ENCODE results near the gene ZIC5.

DNA sequence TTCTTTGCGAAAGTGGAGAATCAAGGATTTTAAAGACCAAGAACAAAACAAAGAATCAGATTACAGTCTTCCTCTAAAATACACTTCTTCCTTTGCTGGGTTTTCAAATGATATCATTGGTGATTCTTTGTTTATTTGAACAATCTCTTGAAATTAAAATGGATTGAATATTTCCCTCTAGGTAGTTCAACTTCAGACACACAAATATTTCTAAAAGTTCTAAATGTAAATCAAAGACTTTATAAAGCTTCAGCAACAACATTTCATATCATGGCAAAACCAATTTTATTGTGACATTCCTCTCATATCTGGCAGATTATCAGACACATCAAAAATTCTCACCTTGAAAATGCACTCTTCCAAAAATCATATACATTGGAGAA, 23.1 kb upstream of the ZIC5 start:
- TF ChIP-seq, protein P1, sequence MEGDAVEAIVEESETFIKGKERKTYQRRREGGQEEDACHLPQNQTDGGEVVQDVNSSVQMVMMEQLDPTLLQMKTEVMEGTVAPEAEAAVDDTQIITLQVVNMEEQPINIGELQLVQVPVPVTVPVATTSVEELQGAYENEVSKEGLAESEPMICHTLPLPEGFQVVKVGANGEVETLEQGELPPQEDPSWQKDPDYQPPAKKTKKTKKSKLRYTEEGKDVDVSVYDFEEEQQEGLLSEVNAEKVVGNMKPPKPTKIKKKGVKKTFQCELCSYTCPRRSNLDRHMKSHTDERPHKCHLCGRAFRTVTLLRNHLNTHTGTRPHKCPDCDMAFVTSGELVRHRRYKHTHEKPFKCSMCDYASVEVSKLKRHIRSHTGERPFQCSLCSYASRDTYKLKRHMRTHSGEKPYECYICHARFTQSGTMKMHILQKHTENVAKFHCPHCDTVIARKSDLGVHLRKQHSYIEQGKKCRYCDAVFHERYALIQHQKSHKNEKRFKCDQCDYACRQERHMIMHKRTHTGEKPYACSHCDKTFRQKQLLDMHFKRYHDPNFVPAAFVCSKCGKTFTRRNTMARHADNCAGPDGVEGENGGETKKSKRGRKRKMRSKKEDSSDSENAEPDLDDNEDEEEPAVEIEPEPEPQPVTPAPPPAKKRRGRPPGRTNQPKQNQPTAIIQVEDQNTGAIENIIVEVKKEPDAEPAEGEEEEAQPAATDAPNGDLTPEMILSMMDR (IDR thresholded peaks at IDR 0.05; ENCODE audit: low read depth, low read length, missing input control), result no peak
- TF ChIP-seq, protein P2, sequence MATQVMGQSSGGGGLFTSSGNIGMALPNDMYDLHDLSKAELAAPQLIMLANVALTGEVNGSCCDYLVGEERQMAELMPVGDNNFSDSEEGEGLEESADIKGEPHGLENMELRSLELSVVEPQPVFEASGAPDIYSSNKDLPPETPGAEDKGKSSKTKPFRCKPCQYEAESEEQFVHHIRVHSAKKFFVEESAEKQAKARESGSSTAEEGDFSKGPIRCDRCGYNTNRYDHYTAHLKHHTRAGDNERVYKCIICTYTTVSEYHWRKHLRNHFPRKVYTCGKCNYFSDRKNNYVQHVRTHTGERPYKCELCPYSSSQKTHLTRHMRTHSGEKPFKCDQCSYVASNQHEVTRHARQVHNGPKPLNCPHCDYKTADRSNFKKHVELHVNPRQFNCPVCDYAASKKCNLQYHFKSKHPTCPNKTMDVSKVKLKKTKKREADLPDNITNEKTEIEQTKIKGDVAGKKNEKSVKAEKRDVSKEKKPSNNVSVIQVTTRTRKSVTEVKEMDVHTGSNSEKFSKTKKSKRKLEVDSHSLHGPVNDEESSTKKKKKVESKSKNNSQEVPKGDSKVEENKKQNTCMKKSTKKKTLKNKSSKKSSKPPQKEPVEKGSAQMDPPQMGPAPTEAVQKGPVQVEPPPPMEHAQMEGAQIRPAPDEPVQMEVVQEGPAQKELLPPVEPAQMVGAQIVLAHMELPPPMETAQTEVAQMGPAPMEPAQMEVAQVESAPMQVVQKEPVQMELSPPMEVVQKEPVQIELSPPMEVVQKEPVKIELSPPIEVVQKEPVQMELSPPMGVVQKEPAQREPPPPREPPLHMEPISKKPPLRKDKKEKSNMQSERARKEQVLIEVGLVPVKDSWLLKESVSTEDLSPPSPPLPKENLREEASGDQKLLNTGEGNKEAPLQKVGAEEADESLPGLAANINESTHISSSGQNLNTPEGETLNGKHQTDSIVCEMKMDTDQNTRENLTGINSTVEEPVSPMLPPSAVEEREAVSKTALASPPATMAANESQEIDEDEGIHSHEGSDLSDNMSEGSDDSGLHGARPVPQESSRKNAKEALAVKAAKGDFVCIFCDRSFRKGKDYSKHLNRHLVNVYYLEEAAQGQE (IDR thresholded peaks at IDR 0.05), result no peak
- TF ChIP-seq RXRA (IDR thresholded peaks at IDR 0.05), result no peak
- no peak for TF ChIP-seq EGR1 (IDR thresholded peaks at IDR 0.05; ENCODE audit: low read depth in 2 of 2)

Measured in liver (tissue), 3 donors.